Stimulated activated CD4-positive, alpha-beta T cell treated with anti-CD3 and anti-CD28 coated beads, Interleukin-1b, Interleukin-23, amount 100 ng/mL, for 24 hours (primary cell): ENCODE results near the gene MSL1.
"Not testable (repeated sequence)": the region's sequence is repeated elsewhere in the genome, so short reads cannot be mapped to it uniquely, and the experiment has no call there.

Experiments
- DNase-seq, 4 experiments: peaks; one replicate each; pipeline ENCODE4 v3.0.0-alpha.2; 2020; ENCODE audit warnings: low read depth in 4 of 4, low spot score in 1 of 4

The MSL1 gene

GRCh38 chr17:40124279-40125141, 2.7 kb downstream of the MSL1 start:
- no peak for DNase-seq

GRCh38 chr17:40129498-40129897, 7.7 kb downstream of the MSL1 start:
- DNase-seq: no peak

- DNase-seq: no peak
Observed at GRCh38 chr17:40130352-40131042, 8.7 kb downstream of the MSL1 start.

- DNase-seq: no peak
Observed at GRCh38 chr17:40134184-40134583, 12.4 kb downstream of the MSL1 start.

- no peak for DNase-seq
Observed at GRCh38 chr17:40135817-40136216, 14.0 kb downstream of the MSL1 start.

GRCh38 chr17:40139566-40140058, 17.8 kb downstream of the MSL1 start:
- no peak for DNase-seq

- DNase-seq: not testable (repeated sequence)
Observed at GRCh38 chr17:40143166-40143565, 21.4 kb downstream of the MSL1 start.

GRCh38 chr17:40145476-40145875, 23.7 kb downstream of the MSL1 start:
- no peak for DNase-seq

- DNase-seq: no peak
Observed at GRCh38 chr17:40148527-40148926, 26.8 kb downstream of the MSL1 start.

- DNase-seq: no peak
Observed at GRCh38 chr17:40150276-40150675, 28.5 kb downstream of the MSL1 start.

GRCh38 chr17:40151414-40151963, 29.7 kb downstream of the MSL1 start:
- no peak for DNase-seq

- DNase-seq: no peak
Observed at GRCh38 chr17:40153603-40154236, 31.9 kb downstream of the MSL1 start.

- no peak for DNase-seq
Observed at GRCh38 chr17:40157973-40158372, 36.2 kb downstream of the MSL1 start.

- DNase-seq: no peak
Observed at GRCh38 chr17:40158438-40159013, 36.8 kb downstream of the MSL1 start.

- DNase-seq: no peak
Observed at GRCh38 chr17:40159456-40159855, 37.7 kb downstream of the MSL1 start.

- DNase-seq: no peak
Observed at GRCh38 chr17:40167685-40168261, 46.0 kb downstream of the MSL1 start.

- no peak for DNase-seq
Observed at GRCh38 chr17:40168262-40168832, 46.6 kb downstream of the MSL1 start.

- DNase-seq: no peak
Observed at GRCh38 chr17:40170325-40170724, 48.6 kb downstream of the MSL1 start.

GRCh38 chr17:40171750-40172149, 50.0 kb downstream of the MSL1 start:
- DNase-seq: no peak

GRCh38 chr17:40173091-40173777, 51.5 kb downstream of the MSL1 start:
- DNase-seq: no peak
